OCI-M2 (cell line): ENCODE measurements around the gene DDX10.
"Not testable (repeated sequence)": the region's sequence is repeated elsewhere in the genome, so short reads cannot be mapped to it uniquely, and the experiment has no call there.

Experiments
- DNase-seq: peaks from one replicate; lab custom pipeline; 2025; ENCODE audit not compliant: unreplicated experiment; lab: John Stamatoyannopoulos, UW

Gene DDX10

GRCh38 chr11:108766596-108767173 lies 101.8 kb downstream of the DDX10 start:
- no peak for DNase-seq

- DNase-seq: no peak
Observed at GRCh38 chr11:108768370-108768769, 103.5 kb downstream of the DDX10 start.

- DNase-seq: no peak
Observed at GRCh38 chr11:108768964-108769363, 104.1 kb downstream of the DDX10 start.

- no peak for DNase-seq
Observed at GRCh38 chr11:108774037-108774730, 109.3 kb downstream of the DDX10 start.

- DNase-seq: no peak
Observed at GRCh38 chr11:108775324-108775723, 110.5 kb downstream of the DDX10 start.

GRCh38 chr11:108779147-108779546 lies 114.3 kb downstream of the DDX10 start:
- not testable (repeated sequence) for DNase-seq

GRCh38 chr11:108780119-108780518 lies 115.2 kb downstream of the DDX10 start:
- DNase-seq: no peak

- no peak for DNase-seq
Observed at GRCh38 chr11:108781946-108782345, 117.1 kb downstream of the DDX10 start.

- DNase-seq: no peak
Observed at GRCh38 chr11:108786281-108786990, 121.6 kb downstream of the DDX10 start.

- no peak for DNase-seq
Observed at GRCh38 chr11:108787105-108787504, 122.2 kb downstream of the DDX10 start.

- no peak for DNase-seq
Observed at GRCh38 chr11:108788565-108789199, 123.8 kb downstream of the DDX10 start.

GRCh38 chr11:108790501-108791299 lies 125.8 kb downstream of the DDX10 start:
- DNase-seq: no peak

- no peak for DNase-seq
Observed at GRCh38 chr11:108793138-108793537, 128.3 kb downstream of the DDX10 start.

- DNase-seq: no peak
Observed at GRCh38 chr11:108793611-108794010, 128.7 kb downstream of the DDX10 start.

GRCh38 chr11:108796551-108796950 lies 131.7 kb downstream of the DDX10 start:
- no peak for DNase-seq

- no peak for DNase-seq
Observed at GRCh38 chr11:108797578-108798100, 132.8 kb downstream of the DDX10 start.

GRCh38 chr11:108802492-108802891 lies 137.6 kb downstream of the DDX10 start:
- DNase-seq: no peak

GRCh38 chr11:108803776-108804175 lies 138.9 kb downstream of the DDX10 start:
- no peak for DNase-seq

GRCh38 chr11:108804511-108804910 lies 139.6 kb downstream of the DDX10 start:
- DNase-seq: no peak

GRCh38 chr11:108805030-108805429 lies 140.2 kb downstream of the DDX10 start:
- DNase-seq: no peak

- no peak for DNase-seq
Observed at GRCh38 chr11:108807262-108807661, 142.4 kb downstream of the DDX10 start.
